ENCODE data around the gene SPTBN5. TPM values are rescaled to one million over a fixed set of nuclear protein-coding genes. Genes with fewer than 3 reads are reported as not detected.

Gene SPTBN5
- total RNA-seq, 4 donors from 2014 or later = 0.40 to 2.5 (median 1.8) TPM

DNA sequence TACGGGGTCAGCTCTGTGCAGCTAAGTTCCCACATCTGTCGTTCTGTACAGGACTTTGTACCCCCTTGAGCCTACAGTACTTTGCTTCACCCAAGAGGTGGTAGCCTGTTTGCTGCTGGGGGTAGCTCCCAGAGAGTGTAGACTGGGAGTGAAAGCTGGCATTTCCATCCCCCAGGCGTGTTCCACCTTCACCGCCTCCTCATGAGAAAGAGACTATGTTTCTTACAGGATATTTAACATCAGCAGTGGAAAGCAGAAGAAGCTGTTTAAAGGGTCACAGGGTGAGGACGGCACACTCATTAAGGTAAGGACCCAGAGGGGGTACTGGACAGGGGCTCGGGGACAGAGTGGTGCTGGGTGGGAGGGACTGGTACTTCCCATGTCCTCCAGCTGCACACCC, 76.1 kb downstream of the SPTBN5 start:
- WGBS, 2 donors = 90 to 97% methylated on average over 6 of the region's 6 CpGs
- H3K27me3 ChIP-seq = no peaks in the 10 kb centered on the region
- H3K9me3 ChIP-seq = no peaks in the 10 kb centered on the region
- intact Hi-C loops (cut with DNase I) = loop anchor here (10.0 kb wide), 2 partner anchors 213 to 253 kb away; no protein-coding TSS in a partner anchor
- no peaks in the 10 kb centered on the region for H3K4me1 ChIP-seq
- no peak for DNase-seq
- H3K36me3 ChIP-seq = peaks cover 46 to 54% of the 10 kb centered on the region in 2 donors
- TF ChIP-seq, protein P1, sequence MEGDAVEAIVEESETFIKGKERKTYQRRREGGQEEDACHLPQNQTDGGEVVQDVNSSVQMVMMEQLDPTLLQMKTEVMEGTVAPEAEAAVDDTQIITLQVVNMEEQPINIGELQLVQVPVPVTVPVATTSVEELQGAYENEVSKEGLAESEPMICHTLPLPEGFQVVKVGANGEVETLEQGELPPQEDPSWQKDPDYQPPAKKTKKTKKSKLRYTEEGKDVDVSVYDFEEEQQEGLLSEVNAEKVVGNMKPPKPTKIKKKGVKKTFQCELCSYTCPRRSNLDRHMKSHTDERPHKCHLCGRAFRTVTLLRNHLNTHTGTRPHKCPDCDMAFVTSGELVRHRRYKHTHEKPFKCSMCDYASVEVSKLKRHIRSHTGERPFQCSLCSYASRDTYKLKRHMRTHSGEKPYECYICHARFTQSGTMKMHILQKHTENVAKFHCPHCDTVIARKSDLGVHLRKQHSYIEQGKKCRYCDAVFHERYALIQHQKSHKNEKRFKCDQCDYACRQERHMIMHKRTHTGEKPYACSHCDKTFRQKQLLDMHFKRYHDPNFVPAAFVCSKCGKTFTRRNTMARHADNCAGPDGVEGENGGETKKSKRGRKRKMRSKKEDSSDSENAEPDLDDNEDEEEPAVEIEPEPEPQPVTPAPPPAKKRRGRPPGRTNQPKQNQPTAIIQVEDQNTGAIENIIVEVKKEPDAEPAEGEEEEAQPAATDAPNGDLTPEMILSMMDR (IDR thresholded peaks at IDR 0.05) = no peak
- TF ChIP-seq POLR2A (IDR thresholded peaks at IDR 0.05) = no peak
- no peak overlapping the region for H3K4me3 ChIP-seq (replicated peaks in 1 of 3)
- H3K27ac ChIP-seq = no peak overlapping the region

DNA sequence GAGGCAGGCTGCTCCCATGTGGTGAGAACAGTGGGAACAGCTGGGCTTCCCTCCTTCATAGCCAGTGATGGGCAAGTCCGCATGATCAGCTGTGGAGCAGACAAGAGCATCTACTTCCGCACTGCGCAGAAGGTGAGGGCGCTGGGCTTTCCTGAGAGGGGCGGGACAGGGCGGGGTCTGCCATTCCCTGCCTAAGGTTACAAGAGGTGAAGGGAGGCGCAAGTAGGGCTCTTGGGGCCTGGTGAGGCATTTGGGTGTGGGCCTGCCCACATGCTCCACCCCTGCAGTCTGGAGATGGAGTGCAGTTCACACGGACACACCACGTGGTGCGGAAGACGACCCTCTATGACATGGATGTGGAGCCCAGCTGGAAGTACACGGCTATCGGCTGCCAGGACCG, 76.5 kb downstream of the SPTBN5 start:
- WGBS, 2 donors = 92 to 93% methylated on average over 14 of the region's 14 CpGs
- Histone ChIP-seq H3K4me1 (no peaks in the 10 kb centered on the region), H3K36me3 (peaks cover 46 to 53% of the 10 kb centered on the region in 2 donors), H3K27me3 (no peaks in the 10 kb centered on the region), H3K4me3 (replicated peaks in 1 of 3) (no peak overlapping the region), H3K27ac (no peak overlapping the region), H3K9me3 (no peaks in the 10 kb centered on the region)
- no peak for TF ChIP-seq POLR2A (IDR thresholded peaks at IDR 0.05)
- TF ChIP-seq, protein P1 (IDR thresholded peaks at IDR 0.05) = no peak
- DNase-seq = no peak
- intact Hi-C loops (cut with DNase I) = loop anchor here (10.0 kb wide), 2 partner anchors 213 to 253 kb away; no protein-coding TSS in a partner anchor

DNA sequence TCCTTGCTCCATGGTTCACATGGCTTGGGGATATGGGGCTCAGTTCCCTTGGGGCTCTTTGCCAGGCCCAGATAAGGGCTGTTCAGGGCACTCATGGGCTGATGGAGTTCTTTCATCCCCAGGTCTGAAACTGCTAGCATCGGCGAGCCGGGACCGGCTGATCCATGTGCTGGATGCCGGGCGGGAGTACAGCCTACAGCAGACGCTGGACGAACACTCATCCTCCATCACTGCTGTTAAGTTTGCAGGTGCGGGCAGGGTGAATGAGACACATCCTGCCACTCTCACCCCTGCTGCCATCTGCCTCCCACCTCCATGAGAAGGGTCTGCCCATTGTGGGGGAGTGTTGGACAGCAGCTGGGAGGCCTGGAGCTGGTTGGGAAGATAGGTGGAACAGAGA, 77.1 kb downstream of the SPTBN5 start:
- no peaks in the 10 kb centered on the region for H3K27me3 ChIP-seq
- intact Hi-C loops (cut with DNase I) = loop anchor here (10.0 kb wide), 2 partner anchors 212 to 252 kb away; no protein-coding TSS in a partner anchor
- TF ChIP-seq, protein P1 (IDR thresholded peaks at IDR 0.05) = no peak
- TF ChIP-seq POLR2A (IDR thresholded peaks at IDR 0.05) = no peak
- WGBS, 2 donors = 94 to 100% methylated on average over 1 to 7 of the region's 9 CpGs
- no peak overlapping the region for H3K27ac ChIP-seq
- no peak for DNase-seq
- H3K9me3 ChIP-seq = no peaks in the 10 kb centered on the region
- H3K4me3 ChIP-seq (replicated peaks in 1 of 3) = no peak overlapping the region
- H3K36me3 ChIP-seq = peaks cover 41 to 47% of the 10 kb centered on the region in 2 donors
- H3K4me1 ChIP-seq = no peaks in the 10 kb centered on the region

DNA sequence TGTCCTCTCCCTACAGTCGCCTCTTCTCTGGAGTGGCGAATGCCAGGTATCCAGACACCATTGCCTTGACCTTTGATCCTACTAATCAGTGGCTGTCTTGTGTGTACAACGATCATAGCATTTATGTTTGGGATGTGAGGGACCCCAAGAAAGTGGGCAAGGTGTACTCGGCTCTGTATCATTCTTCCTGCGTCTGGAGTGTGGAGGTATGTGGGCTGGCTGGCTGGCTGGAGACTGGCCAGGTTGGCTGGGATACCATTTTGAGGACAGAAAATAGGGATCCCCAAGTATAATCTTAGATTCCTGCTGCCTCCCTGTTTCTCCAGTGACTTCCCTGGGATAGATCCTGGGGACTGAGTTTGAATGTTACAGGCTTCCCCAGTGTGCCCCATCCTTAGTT, 79.3 kb downstream of the SPTBN5 start:
- Histone ChIP-seq H3K4me1 (no peaks in the 10 kb centered on the region), H3K9me3 (no peaks in the 10 kb centered on the region), H3K4me3 (replicated peaks in 1 of 3) (no peak overlapping the region), H3K36me3 (peaks cover 30 to 37% of the 10 kb centered on the region in 2 donors), H3K27ac (no peak overlapping the region), H3K27me3 (no peaks in the 10 kb centered on the region)
- intact Hi-C loops (cut with DNase I) = loop anchor here (10.0 kb wide), 2 partner anchors 210 to 250 kb away; no protein-coding TSS in a partner anchor
- no peak for TF ChIP-seq POLR2A (IDR thresholded peaks at IDR 0.05)
- TF ChIP-seq, protein P1 (IDR thresholded peaks at IDR 0.05) = no peak
- no peak for DNase-seq
- 87 to 97% methylated on average over 5 of the region's 5 CpGs for WGBS, 2 donors

DNA sequence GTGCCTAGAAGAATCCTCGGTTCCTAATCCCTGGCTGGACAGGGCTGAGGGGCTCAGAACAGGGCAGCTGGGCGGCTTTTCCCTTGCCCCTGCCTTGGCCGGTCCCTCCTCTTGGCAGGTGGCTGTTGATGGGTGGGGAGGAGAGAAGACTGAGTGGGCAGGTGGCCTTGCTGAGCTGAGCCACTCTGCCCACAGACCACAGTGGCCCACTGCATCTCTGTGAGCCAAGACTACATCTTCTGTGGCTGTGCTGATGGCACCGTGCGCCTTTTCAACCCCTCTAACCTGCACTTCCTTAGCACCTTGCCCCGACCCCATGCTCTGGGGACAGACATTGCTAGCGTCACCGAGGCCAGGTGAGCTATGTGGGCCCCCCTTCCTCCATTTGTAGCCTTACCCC, 80.4 kb downstream of the SPTBN5 start:
- DNase-seq = no peak
- Histone ChIP-seq H3K27me3 (no peaks in the 10 kb centered on the region), H3K36me3 (peaks cover 27 to 30% of the 10 kb centered on the region in 2 donors), H3K4me3 (replicated peaks in 1 of 3) (no peak overlapping the region), H3K9me3 (no peaks in the 10 kb centered on the region), H3K4me1 (no peaks in the 10 kb centered on the region), H3K27ac (no peak overlapping the region)
- TF ChIP-seq, protein P1 (IDR thresholded peaks at IDR 0.05) = no peak
- TF ChIP-seq POLR2A (IDR thresholded peaks at IDR 0.05) = no peak
- intact Hi-C loops (cut with DNase I) = loop anchor here (10.0 kb wide), 2 partner anchors 209 to 249 kb away; no protein-coding TSS in a partner anchor
- WGBS, 2 donors = 90 to 95% methylated on average over 8 of the region's 8 CpGs
